Stimulated activated naive B cell treated with anti-CD40 and anti-IgM and Interleukin-4, amounts not matched to agents 10 μg/mL and 1 μg/mL and 100 μg/mL, for 72 hours (primary cell): ENCODE data around the gene ADGRB3.

Experiments
- ATAC-seq, 2 donors: fragments of 150-1000 bp; cut with Tn5 transposase; replicated peaks; 2 replicates each; pipeline ENCODE4 v1.10.0; 2021; ENCODE audit warnings: moderate library complexity in 1 of 2
- DNase-seq: peaks from one replicate; pipeline ENCODE4 v3.0.0; 2021
- H3K27ac Mint-ChIP-seq: one replicate; pipeline ENCODE4 v1.8.0; 2022; ENCODE audit warnings: mild to moderate bottlenecking, mixed read lengths
- H3K27me3 Mint-ChIP-seq, 2 donors: one replicate each; pipeline ENCODE4 v1.8.0; 2022; ENCODE audit warnings: mixed read lengths in 2 of 2
- H3K36me3 Mint-ChIP-seq, 2 donors: one replicate each; pipeline ENCODE4 v1.8.0; 2022; ENCODE audit warnings: mixed read lengths in 2 of 2, mild to moderate bottlenecking in 1 of 2
- H3K4me1 Mint-ChIP-seq, 2 donors: one replicate each; pipeline ENCODE4 v1.8.0; 2022; ENCODE audit warnings: mixed read lengths in 2 of 2, mild to moderate bottlenecking in 1 of 2
- H3K4me3 Mint-ChIP-seq, 2 donors: one replicate each; pipeline ENCODE4 v1.8.0; 2022; ENCODE audit warnings: mild to moderate bottlenecking in 2 of 2, mixed read lengths in 2 of 2, moderate library complexity in 1 of 2
- H3K9me3 Mint-ChIP-seq, 2 donors: one replicate each; pipeline ENCODE4 v1.8.0; 2022; ENCODE audit warnings: mixed read lengths in 2 of 2, mild to moderate bottlenecking in 1 of 2

The ADGRB3 gene

GRCh38 chr6:68638230-68638900, 3.3 kb downstream of the ADGRB3 start:
- Mint-ChIP-seq H3K36me3 (no peaks in the 10 kb centered on the region), H3K4me3 (no peak overlapping the region), H3K4me1 (peaks cover 15 to 37% of the 10 kb centered on the region in 2 donors), H3K9me3 (no peaks in the 10 kb centered on the region), H3K27me3 (peaks cover 54 to 59% of the 10 kb centered on the region in 2 donors), H3K27ac (no peak overlapping the region)
- ATAC-seq = no peak
- no peak for DNase-seq

GRCh38 chr6:68639211-68639610, 4.1 kb downstream of the ADGRB3 start:
- peaks cover 47 to 50% of the 10 kb centered on the region in 2 donors for H3K27me3 Mint-ChIP-seq
- H3K9me3 Mint-ChIP-seq = no peaks in the 10 kb centered on the region
- no peaks in the 10 kb centered on the region for H3K36me3 Mint-ChIP-seq
- H3K4me1 Mint-ChIP-seq = peaks cover 11 to 31% of the 10 kb centered on the region in 2 donors
- H3K27ac Mint-ChIP-seq = no peak overlapping the region
- ATAC-seq (no peak), DNase-seq (no peak)
- H3K4me3 Mint-ChIP-seq = no peak overlapping the region

- H3K27ac Mint-ChIP-seq = no peak overlapping the region
- no peaks in the 10 kb centered on the region for H3K9me3 Mint-ChIP-seq
- peaks cover 40 to 43% of the 10 kb centered on the region in 2 donors for H3K27me3 Mint-ChIP-seq
These were observed 4.9 kb downstream of the ADGRB3 start for GRCh38 chr6:68639826-68640490.

GRCh38 chr6:68640491-68640835, 5.4 kb downstream of the ADGRB3 start:
- H3K9me3 Mint-ChIP-seq = no peaks in the 10 kb centered on the region
- H3K4me3 Mint-ChIP-seq = no peak overlapping the region
- no peak for ATAC-seq

More at GRCh38 chr6:68639826-68640490, 4.9 kb downstream of the ADGRB3 start:
- no peak for DNase-seq
- ATAC-seq = no peak
- Mint-ChIP-seq H3K36me3 (no peaks in the 10 kb centered on the region), H3K4me1 (peaks cover 10 to 24% of the 10 kb centered on the region in 2 donors), H3K4me3 (no peak overlapping the region)

GRCh38 chr6:68641172-68641571, 6.1 kb downstream of the ADGRB3 start:
- Mint-ChIP-seq H3K36me3 (no peaks in the 10 kb centered on the region), H3K4me1 (peaks cover 2 to 12% of the 10 kb centered on the region in 2 donors), H3K27ac (no peak overlapping the region), H3K4me3 (no peak overlapping the region), H3K9me3 (no peaks in the 10 kb centered on the region), H3K27me3 (peaks cover 29 to 31% of the 10 kb centered on the region in 2 donors)
- ATAC-seq = no peak
- DNase-seq = no peak

More at GRCh38 chr6:68640491-68640835, 5.4 kb downstream of the ADGRB3 start:
- Mint-ChIP-seq H3K4me1 (peaks cover 7 to 19% of the 10 kb centered on the region in 2 donors), H3K27me3 (peaks cover 36 to 38% of the 10 kb centered on the region in 2 donors), H3K36me3 (no peaks in the 10 kb centered on the region), H3K27ac (no peak overlapping the region)
- no peak for DNase-seq

- Mint-ChIP-seq H3K27me3 (peaks cover 24 to 26% of the 10 kb centered on the region in 2 donors), H3K36me3 (no peaks in the 10 kb centered on the region), H3K9me3 (no peaks in the 10 kb centered on the region), H3K4me1 (peaks cover 2 to 11% of the 10 kb centered on the region in 2 donors), H3K4me3 (no peak overlapping the region), H3K27ac (no peak overlapping the region)
- DNase-seq (no peak), ATAC-seq (no peak)
These were observed 7.0 kb downstream of the ADGRB3 start for GRCh38 chr6:68642081-68642480.

- DNase-seq (no peak), ATAC-seq (no peak)
- Mint-ChIP-seq H3K4me3 (no peak overlapping the region), H3K27me3 (peaks cover 16 to 19% of the 10 kb centered on the region in 2 donors), H3K9me3 (no peaks in the 10 kb centered on the region), H3K36me3 (no peaks in the 10 kb centered on the region), H3K27ac (no peak overlapping the region), H3K4me1 (peaks cover 2 to 11% of the 10 kb centered on the region in 2 donors)
These were observed 7.9 kb downstream of the ADGRB3 start for GRCh38 chr6:68642977-68643376.

GRCh38 chr6:68649669-68650068, 14.6 kb downstream of the ADGRB3 start:
- H3K27ac Mint-ChIP-seq = no peak overlapping the region
- ATAC-seq (no peak), DNase-seq (no peak)
- H3K36me3 Mint-ChIP-seq = no peaks in the 10 kb centered on the region
- no peaks in the 10 kb centered on the region for H3K27me3 Mint-ChIP-seq
- no peaks in the 10 kb centered on the region for H3K9me3 Mint-ChIP-seq
- no peak overlapping the region for H3K4me3 Mint-ChIP-seq
- H3K4me1 Mint-ChIP-seq = no peaks in the 10 kb centered on the region

GRCh38 chr6:68650142-68650541, 15.1 kb downstream of the ADGRB3 start:
- no peak for ATAC-seq
- no peak overlapping the region for H3K27ac Mint-ChIP-seq
- no peaks in the 10 kb centered on the region for H3K27me3 Mint-ChIP-seq
- H3K9me3 Mint-ChIP-seq = no peaks in the 10 kb centered on the region
- no peak for DNase-seq
- no peaks in the 10 kb centered on the region for H3K4me1 Mint-ChIP-seq
- no peaks in the 10 kb centered on the region for H3K36me3 Mint-ChIP-seq
- no peak overlapping the region for H3K4me3 Mint-ChIP-seq

GRCh38 chr6:68651011-68651985, 16.2 kb downstream of the ADGRB3 start:
- H3K27me3 Mint-ChIP-seq = no peaks in the 10 kb centered on the region
- no peak overlapping the region for H3K27ac Mint-ChIP-seq
- no peak for DNase-seq
- no peaks in the 10 kb centered on the region for H3K9me3 Mint-ChIP-seq
- no peaks in the 10 kb centered on the region for H3K4me1 Mint-ChIP-seq
- no peak overlapping the region for H3K4me3 Mint-ChIP-seq
- H3K36me3 Mint-ChIP-seq = no peaks in the 10 kb centered on the region
- no peak for ATAC-seq

- ATAC-seq = no peak
- H3K36me3 Mint-ChIP-seq = no peaks in the 10 kb centered on the region
- no peak overlapping the region for H3K4me3 Mint-ChIP-seq
- no peak overlapping the region for H3K27ac Mint-ChIP-seq
- H3K4me1 Mint-ChIP-seq = no peaks in the 10 kb centered on the region
- H3K9me3 Mint-ChIP-seq = no peaks in the 10 kb centered on the region
- H3K27me3 Mint-ChIP-seq = no peaks in the 10 kb centered on the region
- DNase-seq = no peak
These were observed 17.0 kb downstream of the ADGRB3 start for GRCh38 chr6:68652117-68652536.

GRCh38 chr6:68653074-68653705, 18.1 kb downstream of the ADGRB3 start:
- Mint-ChIP-seq H3K4me3 (no peak overlapping the region), H3K9me3 (no peaks in the 10 kb centered on the region), H3K27me3 (no peaks in the 10 kb centered on the region), H3K27ac (no peak overlapping the region), H3K36me3 (no peaks in the 10 kb centered on the region), H3K4me1 (no peaks in the 10 kb centered on the region)
- no peak for ATAC-seq
- DNase-seq = no peak

GRCh38 chr6:68653706-68654089, 18.6 kb downstream of the ADGRB3 start:
- no peak overlapping the region for H3K27ac Mint-ChIP-seq
- ATAC-seq (no peak), DNase-seq (no peak)
- H3K27me3 Mint-ChIP-seq = no peaks in the 10 kb centered on the region
- no peaks in the 10 kb centered on the region for H3K9me3 Mint-ChIP-seq
- H3K4me3 Mint-ChIP-seq = no peak overlapping the region
- H3K4me1 Mint-ChIP-seq = no peaks in the 10 kb centered on the region
- no peaks in the 10 kb centered on the region for H3K36me3 Mint-ChIP-seq

- Mint-ChIP-seq H3K27ac (no peak overlapping the region), H3K9me3 (no peaks in the 10 kb centered on the region), H3K4me1 (no peaks in the 10 kb centered on the region), H3K4me3 (no peak overlapping the region), H3K36me3 (no peaks in the 10 kb centered on the region), H3K27me3 (no peaks in the 10 kb centered on the region)
- DNase-seq (no peak), ATAC-seq (no peak)
These were observed 19.1 kb downstream of the ADGRB3 start for GRCh38 chr6:68654134-68654533.
